B cell (primary cell): Measurements from ENCODE around the gene SFXN1. TPM values are rescaled to one million over a fixed set of nuclear protein-coding genes. Genes with fewer than 3 reads are reported as not detected.

Experiments used
- ATAC-seq: fragments of 200-7000 bp; cut with Tn5 transposase; one replicate; pipeline ENCODE4 v1.10.0; 2021; ENCODE audit warnings: low read depth, mild to moderate bottlenecking, moderate number of reproducible peaks, moderate library complexity
- CTCF ChIA-PET: fragments of 350-600 bp; sonication (Branson Sonifier 250); formaldehyde crosslinking; loops from one replicate; lab custom pipeline; 2021; ENCODE audit warnings: antibody characterized with exemption, inconsistent platforms; lab: Charles Lee
- POLR2A ChIA-PET: fragments of 350-600 bp; sonication (Branson Sonifier 250); formaldehyde crosslinking; loops from one replicate; lab custom pipeline; 2021; ENCODE audit warnings: antibody characterized with exemption; lab: Charles Lee
- DNase-seq: peaks from one replicate; pipeline ENCODE4 v3.0.0; 2013
- H2AFZ ChIP-seq: 2 replicates; pipeline ENCODE4 v1.6.1; 2012; ENCODE audit warnings: mild to moderate bottlenecking, low read depth, low read length; ENCODE audit not compliant: insufficient read depth, poor library complexity, severe bottlenecking
- H3K27ac ChIP-seq, 2 donors: 1 replicate in 1 of 2; 2 replicates in 1 of 2; pipeline ENCODE4 v1.5.1; 2012 to 2013; ENCODE audit warnings: low read length in 2 of 2, mild to moderate bottlenecking in 2 of 2, moderate library complexity in 1 of 2
- H3K27me3 ChIP-seq, 4 experiments: fragments of 200-600 bp in 1 of 4; sonication (generic) in 1 of 4; replicated peaks in 1 of 4; 1 replicate in 2 of 4; 2 replicates in 2 of 4; pipeline versions ENCODE4 v1.6.1 to v1.7.0; 2013 to 2016; ENCODE audit warnings: low read length in 3 of 4, mild to moderate bottlenecking in 2 of 4, mixed read lengths in 1 of 4, moderate library complexity in 1 of 4; ENCODE audit not compliant: insufficient read depth in 4 of 4, control insufficient read depth in 3 of 4; ENCODE audit errors: control extremely low read depth in 1 of 4
- H3K36me3 ChIP-seq, 2 experiments: replicated peaks in 1 of 2; 1 replicate in 1 of 2; 2 replicates in 1 of 2; pipeline versions ENCODE4 v1.6.1 to v1.7.1; 2013; ENCODE audit warnings: low read length in 1 of 2; ENCODE audit not compliant: insufficient read depth in 2 of 2, control insufficient read depth in 1 of 2; ENCODE audit errors: control extremely low read depth in 1 of 2, extremely low read depth in 1 of 2
- H3K4me1 ChIP-seq, 2 donors: fragments of 200-600 bp in 1 of 2; sonication (generic) in 1 of 2; 1 replicate in 1 of 2; 2 replicates in 1 of 2; pipeline versions ENCODE4 v1.5.1 to v1.6.1; 2013 to 2017; ENCODE audit warnings: low read length in 2 of 2; ENCODE audit not compliant: control insufficient read depth in 2 of 2, insufficient read depth in 2 of 2
- H3K4me2 ChIP-seq: replicated peaks from 2 replicates; pipeline ENCODE3; 2012; ENCODE audit warnings: mild to moderate bottlenecking, low read depth, low read length; ENCODE audit not compliant: poor library complexity, severe bottlenecking
- H3K4me3 ChIP-seq, 5 experiments: fragments of 200-600 bp in 1 of 5; sonication (generic) in 1 of 5; 1 replicate in 3 of 5; 2 replicates in 2 of 5; pipeline versions ENCODE4 v1.5.1 to v1.7.0; 2011 to 2016; ENCODE audit warnings: low read length in 4 of 5, mild to moderate bottlenecking in 4 of 5, low read depth in 2 of 5, control low read depth in 1 of 5, moderate library complexity in 1 of 5; ENCODE audit not compliant: insufficient read depth in 1 of 5; ENCODE audit errors: control extremely low read depth in 1 of 5, extremely low read depth in 1 of 5
- H3K79me2 ChIP-seq: fragments of 200-600 bp; sonication (generic); one replicate; pipeline ENCODE4 v1.6.0; 2016; ENCODE audit warnings: low read length; ENCODE audit not compliant: control insufficient read depth, insufficient read depth
- H3K9ac ChIP-seq: fragments of 200-600 bp; sonication (generic); 2 replicates; pipeline ENCODE4 v1.6.1; 2017; ENCODE audit warnings: mild to moderate bottlenecking, low read length, moderate library complexity
- H3K9me3 ChIP-seq, 3 donors: one replicate each; pipeline versions ENCODE4 v1.6.1 to v1.7.1; 2013; ENCODE audit warnings: low read length in 2 of 3; ENCODE audit not compliant: control insufficient read depth in 2 of 3, insufficient read depth in 1 of 3; ENCODE audit errors: control extremely low read depth in 1 of 3
- H4K20me1 ChIP-seq: 2 replicates; pipeline ENCODE4 v1.6.0; 2012; ENCODE audit warnings: mild to moderate bottlenecking, low read length; ENCODE audit not compliant: insufficient read depth, control insufficient read depth, poor library complexity, severe bottlenecking
- H3K27ac Mint-ChIP-seq: one replicate; pipeline ENCODE4 v1.8.0; 2021; ENCODE audit warnings: mixed read lengths
- H3K27me3 Mint-ChIP-seq: one replicate; pipeline ENCODE4 v1.8.0; 2021; ENCODE audit warnings: mixed read lengths
- H3K4me1 Mint-ChIP-seq: one replicate; pipeline ENCODE4 v1.8.0; 2021; ENCODE audit warnings: mixed read lengths
- H3K4me3 Mint-ChIP-seq: one replicate; pipeline ENCODE4 v1.8.0; 2021; ENCODE audit warnings: mixed read lengths
- H3K9me3 Mint-ChIP-seq: one replicate; pipeline ENCODE4 v1.8.0; 2022; ENCODE audit warnings: mixed read lengths; ENCODE audit not compliant: insufficient read depth
- EZH2 ChIP-seq: IDR thresholded peaks from 2 replicates; pipeline ENCODE4 v1.6.1; 2012; ENCODE audit warnings: borderline replicate concordance, low read depth, mild to moderate bottlenecking, moderate library complexity, low read length; ENCODE audit not compliant: insufficient read depth, poor library complexity, severe bottlenecking
- WGBS: methylation state at CpG from one replicate; pipeline ENCODE4 v1.1.5; 2013; ENCODE audit warnings: missing lambda C conversion rate; ENCODE audit not compliant: insufficient coverage; 5-methylcytosine and 5-hydroxymethylcytosine counted together
- intact Hi-C: fragments of 100-400 bp; cut with micrococcal nuclease; formaldehyde crosslinking; loops from one replicate; pipeline ENCODE4 v1.10.0; 2022
- polyA plus RNA-seq: library from polyadenylated mRNA; depleted of rRNA; stranded (reverse); fragments of >200 nt; gene quantifications from 2 replicates; pipeline ENCODE4 v1.2.3, GENCODE V29; 2012
- total RNA-seq, 2 donors: library from RNA; stranded (reverse); fragments of 120-200 nt in 1 of 2; gene quantifications; 1 replicate in 1 of 2; 2 replicates in 1 of 2; pipeline versions ENCODE4 v1.2.3 to v1.2.4, GENCODE V29; 2013 to 2022
- TF ChIP-seq, protein P1 (sequence below): fragments of 200-600 bp; IDR thresholded peaks from one replicate; pipeline ENCODE4 v1.8.0; 2022; ENCODE audit warnings: antibody characterized with exemption, mild to moderate bottlenecking

Gene SFXN1
- total and polyA plus RNA-seq, 2 donors (not counting 1 experiment from before 2014, with no cell fraction given) = 16.4 to 30.5 TPM

DNA sequence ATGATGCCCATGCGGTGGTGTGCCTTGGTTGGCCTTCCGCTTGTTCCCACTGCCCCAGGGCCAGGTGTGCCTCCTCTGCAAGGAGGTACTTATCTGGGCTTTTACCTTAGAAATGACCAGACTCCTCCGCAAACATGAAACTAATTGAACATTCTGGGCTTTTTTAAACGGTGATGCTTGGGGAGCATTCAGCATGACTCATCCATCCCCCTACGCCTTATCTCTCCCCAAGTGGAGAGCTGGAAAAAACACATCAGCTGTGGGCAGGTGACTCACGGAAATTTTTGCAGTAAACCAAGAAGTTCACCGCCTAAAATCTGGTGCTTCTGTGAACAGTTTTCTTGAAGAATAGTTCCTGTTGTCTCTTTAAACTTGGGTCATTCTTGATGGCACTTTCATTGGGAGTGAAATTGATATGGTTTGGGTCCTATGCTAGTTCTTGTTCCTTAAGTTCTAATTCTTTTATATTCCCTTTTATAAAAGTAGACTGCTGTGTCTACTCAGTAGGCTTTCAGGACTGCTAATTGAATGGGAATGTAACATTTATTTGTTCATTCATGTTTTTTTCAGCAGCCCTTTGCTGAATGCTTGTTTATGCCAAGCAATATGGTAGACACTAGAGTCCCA is 39.6 kb downstream of the SFXN1 start:
- WGBS = 82% methylated on average over 5 of the region's 7 CpGs
- Histone ChIP-seq H3K9me3 (peaks cover 3 to 7% (median 4%) of the 10 kb centered on the region in 3 donors), H3K4me2 (no peak overlapping the region), H3K27ac (no peak overlapping the region), H3K79me2 (no peaks in the 10 kb centered on the region), H3K27me3 (no peaks in the 10 kb centered on the region), H3K36me3 (peaks cover 4 to 68% of the 10 kb centered on the region in 2 experiments), H3K4me3 (no peak overlapping the region), H4K20me1 (no peaks in the 10 kb centered on the region), H2AFZ (no peak overlapping the region), H3K4me1 (no peaks in the 10 kb centered on the region), H3K9ac (no peak overlapping the region)
- intact Hi-C loops = no loop called here
- TF ChIP-seq, protein P1, sequence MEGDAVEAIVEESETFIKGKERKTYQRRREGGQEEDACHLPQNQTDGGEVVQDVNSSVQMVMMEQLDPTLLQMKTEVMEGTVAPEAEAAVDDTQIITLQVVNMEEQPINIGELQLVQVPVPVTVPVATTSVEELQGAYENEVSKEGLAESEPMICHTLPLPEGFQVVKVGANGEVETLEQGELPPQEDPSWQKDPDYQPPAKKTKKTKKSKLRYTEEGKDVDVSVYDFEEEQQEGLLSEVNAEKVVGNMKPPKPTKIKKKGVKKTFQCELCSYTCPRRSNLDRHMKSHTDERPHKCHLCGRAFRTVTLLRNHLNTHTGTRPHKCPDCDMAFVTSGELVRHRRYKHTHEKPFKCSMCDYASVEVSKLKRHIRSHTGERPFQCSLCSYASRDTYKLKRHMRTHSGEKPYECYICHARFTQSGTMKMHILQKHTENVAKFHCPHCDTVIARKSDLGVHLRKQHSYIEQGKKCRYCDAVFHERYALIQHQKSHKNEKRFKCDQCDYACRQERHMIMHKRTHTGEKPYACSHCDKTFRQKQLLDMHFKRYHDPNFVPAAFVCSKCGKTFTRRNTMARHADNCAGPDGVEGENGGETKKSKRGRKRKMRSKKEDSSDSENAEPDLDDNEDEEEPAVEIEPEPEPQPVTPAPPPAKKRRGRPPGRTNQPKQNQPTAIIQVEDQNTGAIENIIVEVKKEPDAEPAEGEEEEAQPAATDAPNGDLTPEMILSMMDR = no peak
- TF ChIP-seq EZH2 = no peak
- CTCF ChIA-PET = no interaction called here
- H3K4me3 Mint-ChIP-seq = no peak overlapping the region
- DNase-seq (no peak), ATAC-seq (no peak)
- H3K27ac Mint-ChIP-seq = no peak overlapping the region
- no peaks in the 10 kb centered on the region for H3K27me3 Mint-ChIP-seq
- POLR2A ChIA-PET = no interaction called here
- no peaks in the 10 kb centered on the region for H3K4me1 Mint-ChIP-seq
- H3K9me3 Mint-ChIP-seq = peaks cover 8% of the 10 kb centered on the region

DNA sequence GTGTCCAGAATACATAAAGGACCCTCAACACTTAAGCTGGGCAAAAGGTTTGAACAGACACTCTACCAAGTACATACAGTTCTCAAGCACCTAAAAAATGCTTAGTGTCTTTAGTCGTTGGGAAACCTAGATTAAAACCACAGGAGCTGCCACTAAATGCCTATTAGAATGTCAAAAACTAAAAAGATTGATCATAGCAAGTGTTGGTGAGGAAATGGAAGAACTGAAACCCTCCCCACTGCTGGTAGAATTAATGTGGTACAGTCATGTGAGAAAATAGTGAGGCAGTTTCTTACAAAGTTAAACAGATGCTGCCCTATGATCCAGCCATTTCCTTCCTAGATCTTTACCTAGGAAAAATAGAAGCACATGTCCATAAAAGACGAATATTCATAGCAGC is 40.6 kb downstream of the SFXN1 start:
- ChIA-PET POLR2A (no interaction called here), CTCF (no interaction called here)
- Mint-ChIP-seq H3K27ac (no peak overlapping the region), H3K27me3 (no peaks in the 10 kb centered on the region), H3K4me3 (no peak overlapping the region), H3K9me3 (peaks cover 8% of the 10 kb centered on the region), H3K4me1 (no peaks in the 10 kb centered on the region)
- H4K20me1 ChIP-seq = no peaks in the 10 kb centered on the region
- no peak overlapping the region for H3K4me3 ChIP-seq
- no CpG with 5 or more reads among the region's 2 CpGs for WGBS
- no peaks in the 10 kb centered on the region for H3K4me1 ChIP-seq
- no peak overlapping the region for H3K27ac ChIP-seq
- peaks cover 4 to 66% of the 10 kb centered on the region in 2 experiments for H3K36me3 ChIP-seq
- intact Hi-C loops = no loop called here
- TF ChIP-seq, protein P1 = no peak
- TF ChIP-seq EZH2 = no peak
- no peak overlapping the region for H2AFZ ChIP-seq
- H3K79me2 ChIP-seq = no peaks in the 10 kb centered on the region
- no peak for ATAC-seq
- no peak overlapping the region for H3K9ac ChIP-seq
- no peak for DNase-seq
- no peaks in the 10 kb centered on the region for H3K27me3 ChIP-seq
- peaks cover 3 to 7% (median 4%) of the 10 kb centered on the region in 3 donors for H3K9me3 ChIP-seq
- no peak overlapping the region for H3K4me2 ChIP-seq
